Stimulated activated CD8-positive, alpha-beta memory T cell treated with anti-CD3 and anti-CD28 coated beads, Interleukin-7, amount 100 ng/mL, for 4 hours (primary cell): ENCODE data around the gene OR2T8.
A peak's percentile ranks its signal among the peaks of the same experiment; 100 is the strongest.

ENCODE experiments used
- DNase-seq, 2 donors: peaks; one replicate each; pipeline ENCODE4 v3.0.0-alpha.2; 2020; ENCODE audit warnings: low read depth in 2 of 2

Gene OR2T8

GRCh38 chr1:247919952-247920351, at the start of gene OR2T8:
Gene OR2T8 (plus strand): TSS chr1:247920252. CDS start chr1:247921018, 766 bp downstream.
- no peak for DNase-seq

- no peak for DNase-seq
Observed at GRCh38 chr1:247883346-247883745, 36.7 kb upstream of the OR2T8 start.

GRCh38 chr1:247884797-247885413, 35.1 kb upstream of the OR2T8 start:
- DNase-seq = no peak

DNA sequence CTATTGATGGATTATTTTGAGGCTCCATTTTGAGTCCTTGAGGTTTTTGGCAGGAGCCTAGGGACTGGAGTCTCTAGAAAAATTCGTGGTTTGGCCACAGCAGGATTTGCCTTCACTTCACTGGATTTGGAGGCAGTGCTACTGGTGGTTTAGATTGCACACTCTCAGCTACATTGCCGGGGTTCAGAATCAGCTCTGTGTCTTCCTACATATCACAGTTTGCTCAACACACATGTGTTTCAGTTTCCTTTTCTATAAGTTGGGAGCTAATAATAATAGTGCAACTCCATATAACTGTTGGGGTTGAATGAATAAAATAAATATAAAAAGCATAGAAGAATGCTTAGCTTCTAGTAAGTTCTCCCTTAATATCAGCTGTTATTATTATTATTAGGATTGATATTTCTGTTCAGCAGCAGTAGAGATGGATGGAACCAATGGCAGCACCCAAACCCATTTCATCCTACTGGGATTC, 24.9 kb upstream of the OR2T8 start, which contains the start of gene OR2W3:
OR2W3 (plus strand) TSS at position 425 of the 475 bp plus-strand sequence; CDS start at position 425, 0 bp downstream.
- DNase-seq = no peak

DNA sequence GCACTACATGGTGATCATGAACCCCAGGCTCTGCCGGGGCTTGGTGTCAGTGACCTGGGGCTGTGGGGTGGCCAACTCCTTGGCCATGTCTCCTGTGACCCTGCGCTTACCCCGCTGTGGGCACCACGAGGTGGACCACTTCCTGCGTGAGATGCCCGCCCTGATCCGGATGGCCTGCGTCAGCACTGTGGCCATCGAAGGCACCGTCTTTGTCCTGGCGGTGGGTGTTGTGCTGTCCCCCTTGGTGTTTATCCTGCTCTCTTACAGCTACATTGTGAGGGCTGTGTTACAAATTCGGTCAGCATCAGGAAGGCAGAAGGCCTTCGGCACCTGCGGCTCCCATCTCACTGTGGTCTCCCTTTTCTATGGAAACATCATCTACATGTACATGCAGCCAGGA, 24.1 kb upstream of the OR2T8 start:
- DNase-seq = no peak

DNA sequence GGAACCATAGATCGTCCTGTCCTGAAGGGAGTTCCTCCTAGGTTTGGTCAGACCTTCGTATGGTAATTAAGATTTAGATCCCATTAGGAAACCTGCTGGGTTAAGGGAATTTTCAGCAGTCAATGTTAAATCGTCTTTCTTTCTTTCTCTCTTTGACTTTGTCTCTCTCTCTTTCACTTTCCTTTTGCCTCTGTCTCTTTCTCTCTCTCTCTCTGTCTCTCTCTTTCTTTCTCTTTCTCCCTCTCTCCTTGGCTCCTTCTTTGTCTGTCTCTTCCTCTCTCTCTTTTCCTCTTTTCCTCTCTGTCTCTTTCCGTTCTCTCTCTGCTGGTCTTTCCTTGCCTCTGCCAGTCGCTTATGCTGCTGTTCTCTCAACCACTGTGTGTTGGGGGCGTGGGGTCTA, 15.9 kb upstream of the OR2T8 start:
- no peak for DNase-seq

DNA sequence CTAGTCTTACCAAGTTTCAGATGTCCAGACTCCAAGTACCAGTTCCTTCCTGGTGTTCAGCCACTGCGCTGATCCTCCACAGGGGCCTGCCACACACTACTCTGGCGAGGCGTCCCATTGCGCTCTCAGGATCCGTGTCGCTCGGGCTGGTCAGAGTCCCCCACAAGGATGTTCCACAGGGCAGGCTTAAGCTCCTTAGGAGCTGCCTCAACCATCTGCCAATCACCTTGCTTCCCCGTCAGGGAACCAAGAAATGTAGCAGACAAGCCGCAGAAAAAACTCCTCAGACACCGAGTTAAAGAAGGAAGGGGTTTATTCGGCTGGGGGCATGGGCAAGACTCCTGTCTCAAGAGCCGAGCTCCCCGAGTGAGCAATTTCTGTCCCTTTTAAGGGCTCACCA, 14.9 kb upstream of the OR2T8 start:
- DNase-seq = no peak

GRCh38 chr1:247905910-247906503, 14.0 kb upstream of the OR2T8 start:
- no peak for DNase-seq

DNA sequence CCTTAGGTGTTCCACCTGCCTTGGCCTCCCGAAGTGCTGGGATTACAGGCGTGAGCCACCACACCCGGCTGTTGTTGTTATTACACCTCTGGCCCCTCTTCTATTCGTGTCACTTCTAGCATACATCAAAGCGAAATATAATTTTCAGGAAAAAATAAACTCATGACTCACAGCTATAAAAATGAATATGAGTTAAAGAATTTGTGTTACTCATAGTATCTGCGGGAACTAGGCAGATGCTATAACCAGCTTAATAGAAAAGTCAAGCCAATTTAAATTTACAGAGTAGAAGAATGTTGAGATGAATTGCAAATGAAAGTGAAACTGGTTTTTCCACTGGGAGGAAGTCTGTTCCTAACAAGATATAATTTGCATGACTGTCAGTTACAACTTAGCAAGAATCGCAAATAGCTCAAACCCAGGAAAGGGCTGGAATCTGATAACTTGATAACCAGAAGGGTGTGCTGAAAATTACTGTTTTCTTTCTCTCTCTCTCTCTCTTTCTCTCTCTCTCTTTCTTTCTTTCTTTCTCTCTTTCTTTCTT, 13.5 kb upstream of the OR2T8 start:
- no peak for DNase-seq

- no peak for DNase-seq
Observed at GRCh38 chr1:247908766-247909165, 11.3 kb upstream of the OR2T8 start.

GRCh38 chr1:247913786-247914185, 6.3 kb upstream of the OR2T8 start:
- no peak for DNase-seq

DNA sequence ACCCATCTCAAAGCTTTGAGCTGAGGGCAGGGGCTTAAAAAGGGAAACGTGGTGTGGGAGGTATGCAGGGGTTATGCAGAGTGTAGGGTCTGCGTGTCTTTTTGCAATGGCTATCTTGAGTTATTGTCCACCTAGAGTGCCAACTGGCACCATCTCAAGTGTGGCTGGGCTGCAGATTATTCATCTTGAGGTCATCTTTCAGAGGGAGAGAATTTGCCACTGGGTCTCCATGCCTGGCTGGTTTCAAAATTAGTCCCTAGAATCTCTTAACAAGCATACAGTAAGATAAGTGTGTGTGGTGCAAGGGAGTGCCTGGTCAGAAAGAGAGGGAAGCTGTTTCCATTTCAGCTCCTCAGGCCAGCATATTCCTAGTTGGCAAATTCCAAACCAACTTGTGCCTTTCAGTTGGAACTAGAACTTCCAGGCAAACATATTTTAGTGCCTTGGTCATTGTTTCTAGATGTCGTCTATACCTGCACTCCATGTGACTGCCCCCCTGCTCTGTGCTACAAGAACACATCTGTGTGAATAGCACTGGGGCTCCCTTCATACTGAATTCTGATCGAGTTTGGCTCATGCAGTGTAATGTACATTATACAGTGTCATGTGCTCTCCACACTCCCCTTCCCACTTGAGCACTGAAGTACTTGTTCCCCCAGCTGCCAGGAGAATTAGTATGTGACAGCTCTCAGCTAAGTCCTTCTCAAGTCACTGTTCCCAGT, 5.0 kb upstream of the OR2T8 start:
- no peak for DNase-seq

GRCh38 chr1:247923941-247924340, 3.9 kb downstream of the OR2T8 start:
- DNase-seq = no peak

- no peak for DNase-seq
Observed at GRCh38 chr1:247924868-247925267, 4.8 kb downstream of the OR2T8 start, which contains the start of gene OR2AJ1. Gene OR2AJ1 (plus strand): TSS chr1:247924889. CDS start chr1:247933769, 8,880 bp downstream.

DNA sequence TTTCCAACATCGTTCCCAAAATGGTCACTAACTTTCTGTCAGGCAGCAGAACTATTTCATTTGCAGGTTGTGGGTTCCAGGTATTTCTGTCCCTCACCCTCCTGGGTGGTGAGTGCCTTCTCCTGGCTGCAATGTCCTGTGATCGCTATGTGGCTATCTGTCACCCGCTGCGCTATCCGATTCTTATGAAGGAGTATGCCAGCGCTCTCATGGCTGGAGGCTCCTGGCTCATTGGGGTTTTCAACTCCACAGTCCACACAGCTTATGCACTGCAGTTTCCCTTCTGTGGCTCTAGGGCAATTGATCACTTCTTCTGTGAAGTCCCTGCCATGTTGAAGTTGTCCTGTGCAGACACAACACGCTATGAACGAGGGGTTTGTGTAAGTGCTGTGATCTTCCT, 13.9 kb downstream of the OR2T8 start:
- no peak for DNase-seq

GRCh38 chr1:247935781-247936180, 15.7 kb downstream of the OR2T8 start:
- no peak for DNase-seq

GRCh38 chr1:247936415-247936814, 16.4 kb downstream of the OR2T8 start:
- no peak for DNase-seq

GRCh38 chr1:247936965-247937734, 17.1 kb downstream of the OR2T8 start:
- DNase-seq = peak; percentile 71 to 73

GRCh38 chr1:247942624-247943023, 22.6 kb downstream of the OR2T8 start:
- no peak for DNase-seq

GRCh38 chr1:247948558-247948957, 28.5 kb downstream of the OR2T8 start, which contains the start of gene OR2L8:
Gene OR2L8 (plus strand): TSS chr1:247948858. CDS start chr1:247948858, 0 bp downstream.
- DNase-seq = no peak

DNA sequence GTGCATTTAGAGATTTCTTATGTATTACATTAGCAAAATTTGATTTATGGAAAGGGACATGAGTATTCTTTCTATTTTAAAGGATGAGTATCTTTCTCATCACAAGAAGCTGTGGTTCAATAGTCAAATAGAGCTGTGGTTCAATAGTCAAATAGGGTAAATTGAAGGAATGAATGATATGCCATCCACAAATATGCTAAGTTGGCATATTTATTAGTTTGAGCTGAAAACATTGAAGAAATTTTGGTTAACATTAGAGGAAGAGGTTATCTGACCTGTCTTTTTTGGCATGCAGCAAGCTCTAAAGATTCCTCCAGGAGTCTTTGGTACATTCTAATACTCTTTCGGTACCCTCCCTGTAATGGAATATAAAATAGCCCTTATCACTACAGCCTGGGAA, 33.4 kb downstream of the OR2T8 start:
- no peak for DNase-seq

DNA sequence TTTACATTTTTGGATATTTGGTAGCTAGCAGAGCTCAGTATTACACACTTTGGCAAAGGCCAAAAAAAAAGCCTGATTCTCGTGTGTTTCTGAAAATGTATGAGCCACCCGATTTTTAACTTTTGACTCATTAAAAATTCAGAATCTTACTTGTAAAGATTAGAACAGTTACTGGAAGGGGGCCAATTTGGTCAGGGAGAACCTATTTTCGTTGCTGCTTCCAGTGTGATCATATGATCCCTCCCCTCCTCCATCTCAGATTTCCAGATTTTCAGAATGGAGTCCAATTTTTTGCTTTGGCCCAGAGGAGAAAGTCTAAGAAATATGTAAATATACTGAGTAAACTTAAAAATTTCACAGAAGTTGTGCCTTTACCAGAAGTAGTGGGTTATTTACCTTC, 41.7 kb downstream of the OR2T8 start:
- DNase-seq = no peak
